Neutrophil (primary cell): ENCODE results near the gene CEL.

Source experiments
- H3K27ac ChIP-seq: fragments of 200-600 bp; sonication (generic); 2 replicates; pipeline ENCODE4 v1.5.1; 2016; ENCODE audit warnings: mild to moderate bottlenecking, moderate library complexity
- H3K27me3 ChIP-seq: fragments of 200-600 bp; sonication (generic); 2 replicates; pipeline ENCODE4 v1.6.0; 2016; ENCODE audit warnings: mild to moderate bottlenecking
- H3K36me3 ChIP-seq: fragments of 200-600 bp; sonication (generic); 2 replicates; pipeline ENCODE4 v1.5.1; 2017
- H3K4me1 ChIP-seq, 2 experiments: fragments of 200-600 bp in 1 of 2; sonication (generic) in 1 of 2; 1 replicate in 1 of 2; 2 replicates in 1 of 2; pipeline versions ENCODE4 v1.5.1 to v1.6.1; 2013 to 2016; ENCODE audit warnings: low read depth in 1 of 2, low read length in 1 of 2, mild to moderate bottlenecking in 1 of 2, moderate library complexity in 1 of 2; ENCODE audit not compliant: control insufficient read depth in 1 of 2, insufficient read depth in 1 of 2
- H3K4me3 ChIP-seq, 2 experiments: fragments of 200-600 bp in 1 of 2; sonication (generic) in 1 of 2; 1 replicate in 1 of 2; 2 replicates in 1 of 2; pipeline ENCODE4 v1.5.1; 2013 to 2016; ENCODE audit warnings: low read depth in 1 of 2, low read length in 1 of 2, mild to moderate bottlenecking in 1 of 2, moderate library complexity in 1 of 2
- H3K9me3 ChIP-seq: fragments of 200-600 bp; sonication (generic); 2 replicates; pipeline ENCODE4 v1.5.1; 2016
- CTCF ChIP-seq: fragments of 200-600 bp; sonication (generic); IDR thresholded peaks from 2 replicates; pipeline ENCODE4 v1.5.1; 2016; ENCODE audit warnings: antibody characterized with exemption

The CEL gene

GRCh38 chr9:133103183-133103986 is 41.6 kb downstream of the CEL start:
- TF ChIP-seq CTCF = peak; percentile 97
- Histone ChIP-seq H3K4me1 (no peaks in the 10 kb centered on the region), H3K27ac (no peak overlapping the region), H3K27me3 (no peaks in the 10 kb centered on the region), H3K4me3 (no peak overlapping the region), H3K36me3 (peaks cover 3% of the 10 kb centered on the region), H3K9me3 (no peaks in the 10 kb centered on the region)

- H3K4me3 ChIP-seq = no peak overlapping the region
- H3K9me3 ChIP-seq = no peaks in the 10 kb centered on the region
- no peaks in the 10 kb centered on the region for H3K27me3 ChIP-seq
- H3K27ac ChIP-seq = no peak overlapping the region
- H3K36me3 ChIP-seq = peaks cover 3% of the 10 kb centered on the region
- H3K4me1 ChIP-seq = no peaks in the 10 kb centered on the region
- TF ChIP-seq CTCF = no peak
Measured at GRCh38 chr9:133103987-133104505, 42.3 kb downstream of the CEL start.

- no peak for TF ChIP-seq CTCF
Measured at GRCh38 chr9:133104718-133105460, 43.1 kb downstream of the CEL start.

GRCh38 chr9:133105461-133105770 is 43.6 kb downstream of the CEL start:
- H3K4me1 ChIP-seq = no peaks in the 10 kb centered on the region
- H3K36me3 ChIP-seq = peaks cover 3% of the 10 kb centered on the region
- H3K4me3 ChIP-seq = no peak overlapping the region
- no peak overlapping the region for H3K27ac ChIP-seq
- TF ChIP-seq CTCF = no peak
- no peaks in the 10 kb centered on the region for H3K9me3 ChIP-seq
- peaks cover 6% of the 10 kb centered on the region for H3K27me3 ChIP-seq

More at GRCh38 chr9:133104718-133105460, 43.1 kb downstream of the CEL start:
- Histone ChIP-seq H3K27me3 (peaks cover 1% of the 10 kb centered on the region), H3K9me3 (no peaks in the 10 kb centered on the region), H3K27ac (no peak overlapping the region), H3K36me3 (peaks cover 3% of the 10 kb centered on the region), H3K4me1 (no peaks in the 10 kb centered on the region), H3K4me3 (no peak overlapping the region)

GRCh38 chr9:133106511-133107244 is 44.9 kb downstream of the CEL start:
- Histone ChIP-seq H3K4me1 (peaks cover 2 to 5% of the 10 kb centered on the region in 2 experiments), H3K27ac (no peak overlapping the region), H3K9me3 (no peaks in the 10 kb centered on the region), H3K4me3 (no peak overlapping the region), H3K27me3 (peaks cover 19% of the 10 kb centered on the region), H3K36me3 (no peaks in the 10 kb centered on the region)
- TF ChIP-seq CTCF = no peak
